ENCODE data around the gene CXCL12.

CXCL12 gene

GRCh38 chr10:44422153-44422552, 37.3 kb upstream of the CXCL12 start:
- no peak overlapping the region for H3K27ac ChIP-seq
- TF ChIP-seq CTCF (conservative IDR thresholded peaks at IDR 0.05) (no peak), ZFX (IDR thresholded peaks at IDR 0.05) (no peak)

GRCh38 chr10:44419790-44420549, 35.1 kb upstream of the CXCL12 start:
- no peak for TF ChIP-seq ZFX (IDR thresholded peaks at IDR 0.05)
- TF ChIP-seq CTCF (conservative IDR thresholded peaks at IDR 0.05), result no peak

GRCh38 chr10:44418637-44419036, 33.7 kb upstream of the CXCL12 start:
- no peak overlapping the region for H3K27ac ChIP-seq
- no peak for TF ChIP-seq ZFX (IDR thresholded peaks at IDR 0.05)
- TF ChIP-seq CTCF (conservative IDR thresholded peaks at IDR 0.05), result no peak

More at GRCh38 chr10:44419790-44420549, 35.1 kb upstream of the CXCL12 start:
- no peak overlapping the region for H3K27ac ChIP-seq

- no peak for TF ChIP-seq CTCF (conservative IDR thresholded peaks at IDR 0.05)
- TF ChIP-seq ZFX (IDR thresholded peaks at IDR 0.05), result no peak
- no peak overlapping the region for H3K27ac ChIP-seq
Observed at GRCh38 chr10:44417761-44418160, 32.9 kb upstream of the CXCL12 start.

- H3K27ac ChIP-seq, result no peak overlapping the region
- TF ChIP-seq ZFX (IDR thresholded peaks at IDR 0.05) (no peak), CTCF (conservative IDR thresholded peaks at IDR 0.05) (no peak)
Observed at GRCh38 chr10:44416936-44417335, 32.0 kb upstream of the CXCL12 start.

GRCh38 chr10:44416021-44416771, 31.3 kb upstream of the CXCL12 start:
- H3K27ac ChIP-seq, result no peak overlapping the region
- no peak for TF ChIP-seq CTCF (conservative IDR thresholded peaks at IDR 0.05)
- no peak for TF ChIP-seq ZFX (IDR thresholded peaks at IDR 0.05)

- TF ChIP-seq CTCF (conservative IDR thresholded peaks at IDR 0.05) (no peak), ZFX (IDR thresholded peaks at IDR 0.05) (no peak)
- H3K27ac ChIP-seq, result no peak overlapping the region
Observed at GRCh38 chr10:44415121-44415520, 30.2 kb upstream of the CXCL12 start.
